SK-N-SH (cell line): ENCODE results near the gene SH3RF2. TPM values are rescaled to one million over a fixed set of nuclear protein-coding genes. Genes with fewer than 3 reads are reported as not detected.

Experiments
- CTCF ChIA-PET: fragments of 300-600, 350-600 bp; formaldehyde crosslinking; extraction: SDS; loops from one replicate; lab custom pipeline; 2021; lab: Yijun Ruan, JAX
- POLR2A ChIA-PET: fragments of 350-600 bp; sonication (Branson Sonifier 250); formaldehyde crosslinking; extraction: SDS; loops from one replicate; lab custom pipeline; 2020; ENCODE audit warnings: antibody characterized with exemption, inconsistent platforms; lab: Yijun Ruan, JAX
- DNase-seq: peaks from one replicate; pipeline ENCODE4 v3.0.0; 2012
- H2AFZ ChIP-seq: fragments of 200-600 bp; sonication (generic); 2 replicates; pipeline ENCODE4 v1.8.1; 2016; ENCODE audit warnings: antibody characterized with exemption, mild to moderate bottlenecking, low read depth
- H3F3A ChIP-seq: fragments of 200-600 bp; sonication (generic); replicated peaks from 2 replicates; pipeline ENCODE3; 2016; ENCODE audit warnings: antibody characterized with exemption, mild to moderate bottlenecking; ENCODE audit not compliant: insufficient read depth
- H3K27ac ChIP-seq, 2 experiments: fragments of 200-500 bp in 1 of 2; fragments of 200-600 bp in 1 of 2; sonication (Bioruptor generic) in 1 of 2; sonication (generic), shearing (Covaris generic) in 1 of 2; 2 replicates each; pipeline versions ENCODE4 v1.5.1 to v1.6.1; 2014 to 2016; ENCODE audit warnings: low read depth in 2 of 2, inconsistent platforms in 1 of 2, low read length in 1 of 2, mild to moderate bottlenecking in 1 of 2, mixed read lengths in 1 of 2
- H3K27me3 ChIP-seq: fragments of 200-600 bp; sonication (generic), shearing (Covaris generic); 2 replicates; pipeline ENCODE4 v1.6.1; 2016; ENCODE audit warnings: mixed run types; ENCODE audit not compliant: insufficient read depth
- H3K36me3 ChIP-seq, 2 experiments: fragments of 200-500 bp in 1 of 2; fragments of 200-600 bp in 1 of 2; sonication (Bioruptor generic) in 1 of 2; sonication (generic) in 1 of 2; replicated peaks in 1 of 2; 2 replicates each; pipeline versions ENCODE3 to v1.5.1; 2014 to 2016; ENCODE audit warnings: low read length in 1 of 2, mild to moderate bottlenecking in 1 of 2; ENCODE audit not compliant: insufficient read depth in 2 of 2, control insufficient read depth in 1 of 2
- H3K4me1 ChIP-seq, 2 experiments: fragments of 200-500 bp in 1 of 2; fragments of 200-600 bp in 1 of 2; sonication (Bioruptor generic) in 1 of 2; sonication (generic), shearing (Covaris generic) in 1 of 2; 2 replicates each; pipeline versions ENCODE4 v1.5.1 to v1.6.1; 2014 to 2016; ENCODE audit warnings: low read depth in 1 of 2, low read length in 1 of 2, mixed run types in 1 of 2; ENCODE audit not compliant: insufficient read depth in 2 of 2, control insufficient read depth in 1 of 2
- H3K4me2 ChIP-seq: fragments of 200-600 bp; sonication (generic), shearing (Covaris generic); 2 replicates; pipeline ENCODE4 v1.6.1; 2017; ENCODE audit warnings: mixed run types
- H3K4me3 ChIP-seq, 2 experiments: fragments of 200-500 bp in 1 of 2; fragments of 200-600 bp in 1 of 2; sonication (Bioruptor generic) in 1 of 2; sonication (generic), shearing (Covaris generic) in 1 of 2; 2 replicates each; pipeline versions ENCODE4 v1.5.1 to v1.8.1; 2014 to 2016; ENCODE audit warnings: low read depth in 2 of 2, inconsistent platforms in 1 of 2, low read length in 1 of 2, mild to moderate bottlenecking in 1 of 2, mixed read lengths in 1 of 2, moderate library complexity in 1 of 2
- H3K79me2 ChIP-seq: fragments of 200-600 bp; sonication (generic); 2 replicates; pipeline ENCODE4 v1.8.1; 2017; ENCODE audit warnings: mild to moderate bottlenecking; ENCODE audit not compliant: insufficient read depth
- H3K9ac ChIP-seq: fragments of 200-600 bp; sonication (generic); 2 replicates; pipeline ENCODE4 v1.6.1; 2017; ENCODE audit warnings: mixed run types
- H3K9me2 ChIP-seq: fragments of 200-600 bp; sonication (generic); 2 replicates; pipeline ENCODE4 v1.6.1; 2017; ENCODE audit warnings: mixed run types
- H3K9me3 ChIP-seq: fragments of 200-600 bp; sonication (generic); 2 replicates; pipeline ENCODE4 v1.6.1; 2017; ENCODE audit warnings: mixed run types, mild to moderate bottlenecking, moderate library complexity
- H4K20me1 ChIP-seq: fragments of 200-600 bp; sonication (generic); 2 replicates; pipeline ENCODE4 v1.6.1; 2017; ENCODE audit warnings: mild to moderate bottlenecking, mixed run types; ENCODE audit not compliant: insufficient read depth
- CHD2 ChIP-seq: fragments of 150-350 bp; IDR thresholded peaks from 2 replicates; pipeline ENCODE4 v1.6.1; 2018; ENCODE audit warnings: low read length; ENCODE audit not compliant: partially characterized antibody
- ELF1 ChIP-seq: IDR thresholded peaks from 2 replicates; pipeline ENCODE4 v1.4.0; 2012
- FOSL2 ChIP-seq: IDR thresholded peaks from 2 replicates; pipeline ENCODE4 v1.4.0; 2012; ENCODE audit warnings: low read depth, mild to moderate bottlenecking, moderate library complexity, borderline replicate concordance
- FOXJ3 ChIP-seq: sonication (generic); formaldehyde crosslinking; IDR thresholded peaks from 2 replicates; pipeline ENCODE4 v1.5.1; 2020; ENCODE audit warnings: mild to moderate bottlenecking, missing genetic modification reagents
- FOXM1 ChIP-seq: IDR thresholded peaks from 2 replicates; pipeline ENCODE4 v1.4.0; 2012; ENCODE audit warnings: low read depth, mild to moderate bottlenecking
- GATA2 ChIP-seq: sonication (generic); formaldehyde crosslinking; IDR thresholded peaks from 2 replicates; pipeline ENCODE4 v1.5.0; 2020; ENCODE audit warnings: mild to moderate bottlenecking, missing genetic modification reagents
- JUND ChIP-seq: IDR thresholded peaks from 2 replicates; pipeline ENCODE4 v1.4.0; 2012
- MXI1 ChIP-seq: IDR thresholded peaks from 2 replicates; pipeline ENCODE4 v1.6.1; 2012; ENCODE audit warnings: mild to moderate bottlenecking, low read depth, low read length, improper control_type of control experiment
- NFIC ChIP-seq: IDR thresholded peaks from 2 replicates; pipeline ENCODE4 v1.4.0; 2012; ENCODE audit warnings: borderline replicate concordance
- NRF1 ChIP-seq: IDR thresholded peaks from 2 replicates; pipeline ENCODE4 v1.6.1; 2012; ENCODE audit warnings: low read depth, mild to moderate bottlenecking, low read length
- RAD21 ChIP-seq: IDR thresholded peaks from 2 replicates; pipeline ENCODE4 v1.6.1; 2012; ENCODE audit warnings: mild to moderate bottlenecking, low read length
- RXRA ChIP-seq: IDR thresholded peaks from 2 replicates; pipeline ENCODE4 v1.4.0; 2012; ENCODE audit warnings: low read depth, mild to moderate bottlenecking, borderline replicate concordance
- TEAD4 ChIP-seq: IDR thresholded peaks from 2 replicates; pipeline ENCODE4 v1.4.0; 2012; ENCODE audit warnings: mild to moderate bottlenecking, borderline replicate concordance; ENCODE audit not compliant: insufficient read depth
- WGBS: methylation state at CpG from one replicate; pipeline ENCODE4 v1.1.6; 2017; ENCODE audit warnings: low lambda C conversion rate; 5-methylcytosine and 5-hydroxymethylcytosine counted together
- polyA plus RNA-seq, 3 experiments: library from polyadenylated mRNA; depleted of rRNA; stranded (reverse); fragments of >200 nt; gene quantifications; 2 replicates each; pipeline ENCODE4 v1.2.3, GENCODE V29; 2012
- TF ChIP-seq, protein P1 (sequence below): IDR thresholded peaks from 2 replicates; pipeline ENCODE4; 2012
- TF ChIP-seq, protein P2 (sequence below): IDR thresholded peaks from 2 replicates; pipeline ENCODE4 v1.4.0; 2012; ENCODE audit warnings: low read depth
- TF ChIP-seq, protein P3 (sequence below): IDR thresholded peaks from 2 replicates; pipeline ENCODE4 v1.4.0; 2012; ENCODE audit warnings: low read depth, borderline replicate concordance

The SH3RF2 gene
- polyA plus RNA-seq, 1 of the 3 experiments (the other 2 are of a cell fraction) = 0.87 TPM

DNA sequence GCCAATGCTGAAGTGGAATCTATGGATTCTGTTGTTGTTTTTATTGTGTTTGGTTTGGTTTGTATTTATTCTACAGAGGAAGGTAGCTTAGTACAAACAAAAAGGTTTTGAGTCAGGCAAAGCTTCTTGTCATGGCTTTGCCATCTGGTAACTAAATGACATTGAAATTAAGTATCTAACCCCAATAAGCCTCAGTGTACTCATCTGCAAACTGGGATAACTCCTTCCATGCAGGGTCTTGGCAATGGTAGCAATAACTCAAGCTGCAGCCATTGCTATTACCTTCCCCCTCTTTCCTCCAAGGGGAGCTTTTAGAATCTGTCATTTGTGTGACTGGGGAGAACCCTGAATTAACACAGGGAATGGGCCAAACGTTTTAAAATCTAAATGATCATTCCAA lies 89.3 kb downstream of the SH3RF2 start:
- Histone ChIP-seq H2AFZ (no peak overlapping the region), H3K27ac (no peak overlapping the region), H3K79me2 (no peaks in the 10 kb centered on the region), H3K4me1 (no peaks in the 10 kb centered on the region; a peak in 1 of 4 replicates), H3K9ac (no peak overlapping the region), H3K4me2 (no peak overlapping the region), H3K27me3 (no peaks in the 10 kb centered on the region), H4K20me1 (no peaks in the 10 kb centered on the region), H3K9me2 (no peaks in the 10 kb centered on the region), H3F3A (no peaks in the 10 kb centered on the region), H3K9me3 (no peaks in the 10 kb centered on the region), H3K4me3 (no peak overlapping the region), H3K36me3 (no peaks in the 10 kb centered on the region)
- no peak for DNase-seq
- WGBS = 20% methylated on average over 1 of the region's 1 CpG
- CTCF ChIA-PET = interaction anchor here (0.8 to 1.3 kb wide), 4 partner anchors 9 to 25 kb away, joined by 3 to 5 read pairs (median 4); no protein-coding TSS in a partner anchor
- POLR2A ChIA-PET = no interaction called here
- TF ChIP-seq RXRA (no peak), TEAD4 (no peak), MXI1 (no peak), GATA2 (CRISPR knock-in tag) (no peak), FOXJ3 (no peak), ELF1 (no peak), FOXM1 (no peak), NRF1 (no peak)
- TF ChIP-seq, protein P1, sequence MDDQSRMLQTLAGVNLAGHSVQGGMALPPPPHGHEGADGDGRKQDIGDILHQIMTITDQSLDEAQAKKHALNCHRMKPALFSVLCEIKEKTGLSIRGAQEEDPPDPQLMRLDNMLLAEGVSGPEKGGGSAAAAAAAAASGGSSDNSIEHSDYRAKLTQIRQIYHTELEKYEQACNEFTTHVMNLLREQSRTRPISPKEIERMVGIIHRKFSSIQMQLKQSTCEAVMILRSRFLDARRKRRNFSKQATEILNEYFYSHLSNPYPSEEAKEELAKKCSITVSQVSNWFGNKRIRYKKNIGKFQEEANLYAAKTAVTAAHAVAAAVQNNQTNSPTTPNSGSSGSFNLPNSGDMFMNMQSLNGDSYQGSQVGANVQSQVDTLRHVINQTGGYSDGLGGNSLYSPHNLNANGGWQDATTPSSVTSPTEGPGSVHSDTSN = no peak
- TF ChIP-seq, protein P2, sequence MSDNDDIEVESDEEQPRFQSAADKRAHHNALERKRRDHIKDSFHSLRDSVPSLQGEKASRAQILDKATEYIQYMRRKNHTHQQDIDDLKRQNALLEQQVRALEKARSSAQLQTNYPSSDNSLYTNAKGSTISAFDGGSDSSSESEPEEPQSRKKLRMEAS = no peak

DNA sequence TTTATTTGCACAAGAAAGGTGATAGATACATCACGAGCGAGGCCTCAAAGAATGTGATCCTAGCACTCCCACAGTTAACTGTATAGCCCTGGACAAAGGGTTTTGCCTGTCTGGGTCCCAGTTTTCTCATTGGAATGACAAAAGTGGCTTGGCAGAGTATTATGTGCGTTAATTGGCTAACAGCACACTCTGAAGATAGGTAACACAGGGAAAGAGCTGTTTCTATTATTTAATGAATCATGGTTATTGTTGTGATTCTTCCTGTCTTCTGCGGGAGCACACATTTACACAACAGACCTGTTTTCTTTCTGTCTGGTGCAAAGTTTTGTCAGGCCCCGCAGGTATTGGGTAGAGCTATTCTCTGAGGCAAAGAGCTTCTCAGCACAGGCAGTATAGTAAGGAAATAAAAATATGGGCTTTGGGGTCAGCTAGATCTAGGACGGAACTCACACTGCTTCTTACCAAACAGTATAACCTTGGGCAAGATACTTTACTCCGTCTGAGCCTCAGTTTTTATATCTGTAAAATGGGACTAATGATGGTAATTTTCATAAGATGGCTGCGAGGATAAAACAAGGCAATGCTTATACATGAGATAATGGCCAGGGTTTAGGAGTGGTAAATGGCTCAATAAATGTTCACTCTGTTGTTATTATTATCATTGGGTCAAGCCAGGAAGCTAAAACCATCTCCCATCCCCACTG lies 90.1 kb downstream of the SH3RF2 start:
- Histone ChIP-seq H3K27ac (no peak overlapping the region), H3K4me2 (no peak overlapping the region), H3F3A (no peaks in the 10 kb centered on the region), H3K9ac (no peak overlapping the region), H3K9me2 (no peaks in the 10 kb centered on the region), H3K4me1 (no peaks in the 10 kb centered on the region; a peak in 1 of 4 replicates), H3K9me3 (no peaks in the 10 kb centered on the region), H2AFZ (no peak overlapping the region), H3K79me2 (no peaks in the 10 kb centered on the region)
- DNase-seq = no peak
- POLR2A ChIA-PET = no interaction called here
- TF ChIP-seq CHD2 (no peak), RXRA (no peak), FOXJ3 (no peak), NFIC (no peak), FOSL2 (no peak), JUND (no peak), RAD21 (no peak)
- TF ChIP-seq, protein P3, sequence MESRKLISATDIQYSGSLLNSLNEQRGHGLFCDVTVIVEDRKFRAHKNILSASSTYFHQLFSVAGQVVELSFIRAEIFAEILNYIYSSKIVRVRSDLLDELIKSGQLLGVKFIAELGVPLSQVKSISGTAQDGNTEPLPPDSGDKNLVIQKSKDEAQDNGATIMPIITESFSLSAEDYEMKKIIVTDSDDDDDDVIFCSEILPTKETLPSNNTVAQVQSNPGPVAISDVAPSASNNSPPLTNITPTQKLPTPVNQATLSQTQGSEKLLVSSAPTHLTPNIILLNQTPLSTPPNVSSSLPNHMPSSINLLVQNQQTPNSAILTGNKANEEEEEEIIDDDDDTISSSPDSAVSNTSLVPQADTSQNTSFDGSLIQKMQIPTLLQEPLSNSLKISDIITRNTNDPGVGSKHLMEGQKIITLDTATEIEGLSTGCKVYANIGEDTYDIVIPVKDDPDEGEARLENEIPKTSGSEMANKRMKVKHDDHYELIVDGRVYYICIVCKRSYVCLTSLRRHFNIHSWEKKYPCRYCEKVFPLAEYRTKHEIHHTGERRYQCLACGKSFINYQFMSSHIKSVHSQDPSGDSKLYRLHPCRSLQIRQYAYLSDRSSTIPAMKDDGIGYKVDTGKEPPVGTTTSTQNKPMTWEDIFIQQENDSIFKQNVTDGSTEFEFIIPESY = no peak
- TF ChIP-seq, all 33 proteins: peak for 0
- 83% methylated on average over 8 of the region's 8 CpGs for WGBS
- Histone ChIP-seq H3K27me3 (no peaks in the 10 kb centered on the region), H4K20me1 (no peaks in the 10 kb centered on the region), H3K36me3 (no peaks in the 10 kb centered on the region), H3K4me3 (no peak overlapping the region)
- CTCF ChIA-PET = interaction anchor here (0.8 to 1.3 kb wide), 5 partner anchors 8 to 400 kb away, joined by 3 to 5 read pairs (median 4); no protein-coding TSS in a partner anchor
